ENCODE measurements around the gene TMC2.

DNA sequence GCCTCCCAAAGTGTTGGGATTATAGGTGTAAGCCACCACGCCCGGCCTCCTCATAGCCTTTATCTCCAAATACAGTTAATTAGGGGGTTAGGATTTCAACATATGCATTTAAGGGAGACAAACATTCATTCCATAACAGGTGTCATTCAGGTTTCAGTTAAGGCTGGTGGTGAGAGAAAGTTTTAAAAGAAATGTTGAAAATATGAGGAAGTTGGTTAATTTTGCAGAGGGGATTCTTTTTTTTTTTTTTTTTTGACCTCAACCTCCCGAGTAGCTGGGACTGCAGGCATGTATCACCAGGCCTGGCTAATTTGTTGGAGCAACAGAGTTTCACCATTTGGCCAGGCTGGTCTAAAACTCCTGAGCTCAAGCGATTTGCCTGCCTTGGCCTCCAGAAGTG is 143.7 kb downstream of the TMC2 start:
- TF ChIP-seq BHLHE40 (IDR thresholded peaks at IDR 0.05; ENCODE audit: low read depth, low read length) (no peak), CTCF (conservative IDR thresholded peaks at IDR 0.05; ENCODE audit: low read depth, low read length) (no peak), CEBPB (IDR thresholded peaks at IDR 0.05; ENCODE audit: low read depth, low read length) (no peak), FOS (IDR thresholded peaks at IDR 0.05; ENCODE audit: low read depth, low read length) (no peak), POLR2A (IDR thresholded peaks at IDR 0.05; ENCODE audit: low read depth, low read length) (no peak)
